Activated CD8-positive, alpha-beta memory T cell treated with anti-CD3 and anti-CD28 coated beads for 24 hours (primary cell): ENCODE measurements around the gene CAMK2A.

Experiments used
- DNase-seq: peaks from one replicate; pipeline ENCODE4 v3.0.0-alpha.2; 2020

The CAMK2A gene

DNA sequence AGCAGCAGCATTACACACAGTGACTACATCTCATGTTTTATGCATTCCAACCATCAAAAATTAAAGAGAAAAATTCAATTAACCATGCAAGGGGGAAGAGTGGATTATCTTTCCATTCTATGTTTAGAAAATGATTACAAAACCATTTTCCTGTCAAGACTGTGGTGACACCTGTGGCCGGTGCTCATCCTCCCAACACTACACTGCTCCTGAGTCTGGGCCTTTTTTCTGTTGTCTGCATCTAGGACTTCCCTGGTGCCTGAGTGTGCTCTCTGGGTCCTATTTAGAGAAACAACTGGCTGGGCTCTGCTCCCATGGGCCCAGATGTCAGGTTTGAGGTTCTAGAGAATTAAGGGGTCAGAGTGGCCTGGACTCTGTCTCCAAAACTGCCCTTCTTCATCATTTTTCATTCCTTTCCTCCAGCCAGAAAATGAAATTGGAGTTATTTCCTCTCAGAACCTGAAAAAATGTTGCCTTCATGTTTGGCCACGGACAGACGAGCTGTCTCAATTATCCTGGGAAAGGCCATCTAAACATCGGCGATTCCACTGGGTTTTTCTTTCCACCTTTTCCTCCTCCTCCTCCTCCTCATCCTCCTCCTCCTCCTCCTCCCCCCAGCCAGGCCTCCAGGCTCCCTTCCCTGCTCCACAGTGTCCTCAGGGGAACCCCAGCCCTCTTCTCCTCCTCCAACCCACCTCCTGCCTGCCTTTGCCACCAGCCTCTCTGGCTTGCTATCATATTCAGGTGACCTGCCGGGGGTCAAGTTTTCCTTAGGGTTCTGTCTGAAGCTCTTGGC, 24.5 kb upstream of the CAMK2A start:
- no peak for DNase-seq

DNA sequence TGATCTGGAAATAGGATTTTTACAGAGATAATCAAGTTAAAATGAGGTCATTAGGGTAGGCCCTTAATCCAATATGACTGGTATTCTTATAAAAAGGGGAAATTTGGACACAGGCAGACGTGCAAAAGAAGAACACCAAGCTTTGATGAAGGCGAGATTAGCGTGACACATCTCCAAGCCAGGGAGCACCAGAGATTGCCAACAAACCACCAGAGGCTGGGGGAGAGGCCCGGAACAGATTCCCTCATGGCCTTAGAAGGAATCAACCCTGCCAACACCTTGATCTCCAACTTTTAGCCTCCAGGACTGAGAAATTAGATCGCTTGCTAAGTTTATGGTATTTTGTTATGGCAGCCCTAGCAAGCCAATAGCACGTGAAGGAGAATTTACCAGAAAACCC, 23.9 kb upstream of the CAMK2A start:
- DNase-seq = no peak

DNA sequence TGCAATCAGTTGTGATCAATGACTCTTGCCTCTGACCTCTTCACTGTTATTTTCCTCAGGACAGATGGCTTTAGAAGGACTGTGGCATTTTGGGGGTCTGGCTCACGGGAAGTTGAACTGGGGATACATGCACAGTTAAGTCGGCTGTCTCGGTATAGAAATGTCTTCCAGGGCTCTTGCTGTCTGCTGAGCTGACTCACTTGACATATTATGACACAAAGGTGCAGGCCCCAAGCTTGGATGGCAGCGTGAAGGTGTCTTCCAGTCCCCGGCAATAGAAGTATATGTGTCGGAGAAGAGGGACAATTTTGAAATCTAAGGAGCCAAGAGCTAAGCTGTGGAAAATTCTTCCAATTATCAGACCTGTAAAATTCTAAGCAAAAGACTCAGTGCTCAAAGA, 22.9 kb upstream of the CAMK2A start:
- no peak for DNase-seq

DNA sequence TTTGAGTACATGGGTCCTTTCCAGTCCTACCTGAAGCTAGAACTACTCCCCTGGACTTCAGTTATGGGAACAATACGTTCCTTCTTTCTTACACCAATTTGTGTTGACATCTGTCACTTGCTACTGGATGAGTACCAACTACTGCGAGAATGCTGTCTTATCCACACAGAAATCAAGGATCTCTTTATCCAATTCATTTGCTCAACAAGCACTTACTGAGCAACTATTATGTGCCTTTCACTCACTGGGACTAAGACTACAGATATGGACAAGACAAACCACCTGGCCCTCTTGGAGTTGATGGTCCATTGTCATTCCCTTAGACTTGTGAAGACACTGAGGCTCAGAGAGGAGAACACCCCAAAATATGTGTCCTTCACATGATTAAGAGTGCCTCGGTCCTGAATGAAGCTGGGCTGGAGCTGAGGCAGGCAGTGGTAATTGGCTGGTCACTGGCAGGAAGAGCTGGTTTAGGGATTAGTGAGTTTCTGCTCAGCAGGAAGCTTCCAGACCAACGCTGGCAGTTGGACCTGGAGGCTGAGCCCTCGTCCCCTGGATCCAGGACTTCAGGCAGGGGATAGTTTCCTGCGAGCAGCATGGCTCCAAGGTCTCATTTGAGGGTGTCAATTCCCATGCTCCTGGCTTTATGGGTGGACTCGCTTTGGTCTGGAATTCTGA, 21.6 kb upstream of the CAMK2A start:
- DNase-seq = no peak

DNA sequence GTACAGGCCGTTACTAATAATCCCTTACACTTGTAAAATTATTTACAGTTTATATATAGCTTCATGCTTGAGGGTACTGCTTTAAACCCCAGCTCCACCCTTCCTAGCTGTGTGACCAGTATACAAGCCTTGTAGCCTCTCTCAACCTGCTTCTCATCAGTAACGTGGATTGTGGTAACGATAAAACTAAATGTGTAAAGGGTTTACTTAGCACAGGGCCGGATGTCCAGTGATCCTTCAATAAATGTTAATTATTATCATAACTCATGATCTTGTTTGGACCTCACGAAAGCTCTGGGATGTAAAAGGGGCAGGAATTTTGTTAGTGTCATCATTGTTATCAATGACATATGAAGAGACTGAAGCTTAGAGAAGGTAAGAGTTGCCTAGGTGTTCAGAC, 20.7 kb upstream of the CAMK2A start:
- no peak for DNase-seq

DNA sequence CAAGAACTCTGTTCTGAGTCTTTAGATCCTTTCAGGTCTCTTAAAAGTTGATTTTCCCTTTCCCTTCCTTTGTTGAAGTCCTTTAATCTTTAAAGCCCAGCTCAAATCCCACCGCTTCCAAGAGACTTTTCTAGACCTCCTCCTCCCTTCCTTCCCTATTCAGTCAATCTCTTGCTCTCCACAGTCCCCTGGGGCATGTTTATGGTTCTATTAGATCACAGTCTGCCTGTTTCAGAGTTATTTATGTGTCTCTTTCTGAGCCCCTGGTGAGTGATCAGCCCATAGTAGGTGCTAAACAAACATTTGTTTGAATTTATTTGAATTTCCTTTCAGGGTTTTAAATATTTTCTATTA, 20.3 kb upstream of the CAMK2A start:
- DNase-seq = no peak

DNA sequence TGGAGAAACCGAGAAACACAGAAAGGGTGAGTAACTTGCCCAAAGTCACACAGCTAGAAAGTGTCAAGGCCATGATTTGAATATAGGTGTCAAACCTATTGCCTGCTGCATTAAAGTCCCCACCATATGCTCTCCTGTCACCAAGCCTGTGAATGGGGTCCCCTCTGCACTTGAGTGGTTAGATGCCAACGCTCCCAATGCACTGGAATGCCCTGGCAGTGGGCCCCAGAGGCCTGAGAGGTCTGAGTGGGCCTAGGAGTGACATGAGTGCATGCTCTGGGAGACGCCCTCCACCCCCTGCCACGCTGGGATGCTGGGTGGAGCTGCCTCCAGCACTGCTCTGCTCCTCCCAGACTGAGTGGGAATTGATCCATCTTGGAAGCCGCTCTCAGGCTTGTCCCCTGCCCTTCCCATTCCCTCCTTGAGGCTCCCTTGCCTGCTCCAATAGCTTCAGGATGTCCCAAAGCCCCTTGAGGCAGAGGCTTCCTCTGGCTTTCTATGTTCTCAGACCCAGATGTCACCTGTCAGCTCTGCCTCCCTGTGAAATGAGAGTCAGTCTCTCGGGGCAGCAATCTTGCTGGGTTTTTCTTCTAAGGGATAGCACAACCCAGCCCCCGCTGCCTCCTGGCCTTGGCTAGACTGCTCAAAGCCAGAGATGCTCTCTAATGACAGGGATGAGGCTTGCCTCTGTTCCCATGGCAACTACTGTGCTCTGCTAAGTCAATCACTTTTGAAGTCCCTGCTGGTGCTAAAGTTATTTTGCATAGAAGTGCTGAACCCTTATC, 19.7 kb upstream of the CAMK2A start:
- no peak for DNase-seq

DNA sequence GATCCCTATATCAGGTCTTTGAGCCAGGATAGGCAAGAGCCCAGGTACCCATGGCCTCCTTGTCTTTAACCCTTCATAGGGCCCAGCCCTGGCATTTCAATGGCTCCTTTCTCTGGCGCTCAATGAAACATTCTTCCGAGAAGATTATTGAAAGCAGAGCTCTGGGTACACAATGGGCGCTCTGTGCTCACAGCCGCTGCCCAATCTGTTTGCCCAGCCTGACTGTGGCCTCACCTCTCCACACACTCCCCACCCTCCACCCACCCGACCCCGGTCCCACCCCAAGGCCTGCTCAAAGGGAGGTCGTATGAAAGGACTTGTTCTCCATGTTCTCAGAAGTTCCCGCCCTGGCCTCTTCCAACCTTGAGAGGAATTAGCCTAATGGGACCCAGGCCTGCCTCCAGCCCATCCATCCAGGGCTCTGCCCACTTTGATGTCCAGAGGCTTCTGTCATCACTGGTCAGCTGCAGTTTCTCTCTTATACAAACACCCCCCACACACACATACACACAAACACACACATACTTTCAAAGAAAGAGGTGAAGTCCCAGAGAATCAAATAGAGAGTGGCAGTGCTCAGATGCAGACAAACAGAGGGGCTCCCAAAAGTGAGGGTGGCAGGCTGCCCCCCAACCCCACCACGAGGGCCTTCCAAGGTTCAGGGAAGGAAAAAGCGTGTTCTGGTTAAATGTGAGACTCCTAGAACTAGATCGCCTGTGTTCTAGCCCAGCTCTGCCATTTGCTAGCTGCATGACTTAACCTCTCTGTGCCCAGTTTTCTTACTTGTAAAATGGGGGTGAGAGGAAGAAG, 18.2 kb upstream of the CAMK2A start:
- no peak for DNase-seq

DNA sequence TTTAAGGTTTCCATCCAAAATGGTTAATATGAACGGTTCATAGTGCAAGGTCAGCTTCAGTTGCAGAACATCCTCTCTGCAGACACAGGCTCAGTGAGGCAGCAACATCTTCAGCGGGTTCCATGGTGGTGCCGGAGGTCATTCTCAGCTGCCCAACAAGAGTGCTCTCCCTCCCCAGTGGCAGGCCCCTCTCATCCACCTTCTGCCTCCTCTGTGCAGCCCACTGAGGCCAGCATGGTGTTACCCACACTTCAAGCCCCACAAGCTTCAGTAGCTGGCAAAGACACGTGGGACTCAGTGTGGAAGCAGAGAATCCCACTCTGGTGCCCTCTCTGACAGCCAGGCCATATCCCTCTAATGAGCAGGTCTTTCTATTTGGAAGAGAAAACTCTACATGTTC, 17.2 kb upstream of the CAMK2A start:
- no peak for DNase-seq

DNA sequence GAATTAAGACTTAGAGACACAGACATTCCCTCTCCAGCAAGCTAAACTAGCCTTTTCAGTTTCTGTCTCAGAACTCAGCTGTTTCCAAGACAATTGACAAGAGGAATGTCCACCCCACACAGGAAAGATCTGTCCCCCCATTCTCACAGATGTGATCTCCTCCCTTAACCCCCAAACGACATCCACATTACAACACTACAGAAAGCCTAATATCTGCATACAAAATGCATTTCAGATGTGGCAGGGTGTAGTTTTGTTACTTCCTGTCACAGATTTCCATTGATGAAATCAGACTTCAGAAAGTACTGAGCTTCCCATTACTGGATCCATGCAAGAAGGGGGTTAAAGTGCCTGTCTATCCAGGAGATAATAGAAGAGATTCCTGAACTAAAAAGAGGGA, 16.0 kb upstream of the CAMK2A start:
- no peak for DNase-seq

DNA sequence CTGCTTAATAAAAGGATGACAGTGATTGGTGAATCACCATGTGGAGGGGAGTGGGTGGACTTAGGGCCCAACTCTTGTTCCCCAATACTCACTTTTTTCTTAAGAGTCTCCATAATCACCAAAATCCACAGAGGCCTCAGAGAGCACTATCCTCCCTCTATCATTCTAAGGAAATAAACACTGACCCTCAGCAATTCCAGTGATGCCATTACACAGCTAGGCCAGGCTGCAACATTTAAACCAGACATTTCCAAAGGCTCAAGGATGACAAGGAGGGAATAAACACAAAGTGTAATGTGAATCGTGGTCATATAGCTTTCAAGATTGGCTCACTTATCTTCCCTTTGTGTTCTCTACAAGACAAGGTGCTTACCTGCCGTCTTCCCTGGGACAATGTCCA, 15.5 kb upstream of the CAMK2A start:
- no peak for DNase-seq

DNA sequence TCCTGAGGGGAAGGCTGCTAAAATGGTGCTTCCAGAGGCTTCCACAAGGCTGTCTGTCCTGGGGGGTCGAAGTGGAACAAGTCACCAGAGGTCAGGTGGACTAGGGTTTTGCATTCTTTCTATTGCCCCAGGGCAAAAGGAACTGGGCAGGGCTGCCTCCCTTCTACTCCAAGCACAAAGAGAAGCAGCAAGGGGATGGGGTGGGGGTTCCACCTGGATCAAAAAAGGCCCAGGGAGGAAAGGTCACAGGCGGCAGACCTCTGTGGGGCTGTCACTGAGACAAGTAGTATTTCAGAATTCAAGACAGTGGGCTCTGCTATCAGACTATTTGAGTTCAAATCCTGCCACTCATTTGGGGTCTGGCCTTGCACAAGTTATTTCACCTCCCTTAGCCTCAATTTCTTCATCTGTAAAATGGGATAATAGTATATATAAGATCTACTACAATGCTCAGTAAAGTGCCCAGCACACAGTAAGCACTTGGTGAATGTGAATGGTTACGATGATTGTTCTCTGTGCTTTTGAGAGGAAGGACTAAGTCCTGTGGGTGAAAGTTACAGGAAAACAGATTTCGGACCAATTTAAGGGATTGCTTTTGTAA, 15.0 kb upstream of the CAMK2A start:
- no peak for DNase-seq

DNA sequence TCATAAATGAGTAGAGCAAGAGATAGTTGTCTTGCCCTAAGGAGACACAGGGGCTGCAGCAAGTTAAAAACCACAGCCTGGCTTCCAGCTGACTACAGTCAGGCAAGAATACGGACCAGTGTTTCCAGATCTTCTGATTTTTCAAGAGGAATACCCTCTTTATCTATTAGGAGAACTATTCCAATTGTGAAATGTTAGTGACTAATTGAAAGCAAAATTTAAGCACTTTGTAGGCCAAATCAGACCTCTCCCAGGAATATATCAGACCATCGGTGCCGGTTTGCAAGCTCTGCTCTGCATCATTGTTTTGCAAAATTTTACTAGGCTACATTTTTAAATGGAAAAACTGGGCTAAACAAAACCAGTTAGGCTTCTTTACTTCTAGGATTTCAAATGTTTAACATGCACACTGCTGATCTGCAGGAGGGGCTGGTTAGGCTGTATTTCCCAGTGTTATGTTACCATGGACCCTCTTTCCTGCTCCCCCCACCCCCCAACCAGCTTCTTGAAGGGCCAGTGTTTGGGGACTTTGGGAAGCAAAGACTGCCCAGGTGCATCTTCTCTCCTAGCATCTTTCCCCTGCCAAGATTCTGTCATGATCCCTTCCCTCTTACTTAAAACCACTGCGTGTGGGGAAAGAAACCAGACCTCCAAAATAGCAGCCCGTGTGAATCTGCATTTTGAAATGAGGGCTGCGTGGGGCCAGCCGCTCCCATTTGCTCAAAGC, 14.2 kb upstream of the CAMK2A start:
- DNase-seq = no peak

DNA sequence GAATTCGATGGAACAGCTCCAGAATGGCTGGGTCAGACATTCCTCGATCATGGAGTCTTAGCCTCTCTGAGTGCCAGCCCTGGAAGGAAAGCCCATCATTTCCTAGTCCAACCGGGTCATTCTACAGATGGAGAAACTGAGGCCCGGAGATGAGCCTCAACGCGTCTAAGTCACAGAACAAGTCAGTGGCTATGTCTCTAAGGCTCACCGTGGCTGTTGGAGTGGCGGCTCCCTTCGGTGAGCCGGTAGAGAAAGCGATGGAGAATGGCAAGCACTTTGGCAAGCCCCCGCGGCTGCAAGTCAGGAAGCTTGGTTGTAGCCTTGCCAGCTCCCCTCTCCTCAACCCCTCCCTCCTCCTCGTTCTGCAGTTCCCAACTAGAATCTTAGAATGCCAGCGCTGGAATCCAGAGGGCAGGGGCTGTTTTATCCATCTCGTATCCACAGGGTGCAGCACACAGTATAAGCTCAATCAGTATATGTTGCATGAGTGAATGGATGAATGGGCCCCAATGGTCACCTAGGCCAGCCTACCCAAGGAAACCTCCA, 13.6 kb upstream of the CAMK2A start:
- no peak for DNase-seq

DNA sequence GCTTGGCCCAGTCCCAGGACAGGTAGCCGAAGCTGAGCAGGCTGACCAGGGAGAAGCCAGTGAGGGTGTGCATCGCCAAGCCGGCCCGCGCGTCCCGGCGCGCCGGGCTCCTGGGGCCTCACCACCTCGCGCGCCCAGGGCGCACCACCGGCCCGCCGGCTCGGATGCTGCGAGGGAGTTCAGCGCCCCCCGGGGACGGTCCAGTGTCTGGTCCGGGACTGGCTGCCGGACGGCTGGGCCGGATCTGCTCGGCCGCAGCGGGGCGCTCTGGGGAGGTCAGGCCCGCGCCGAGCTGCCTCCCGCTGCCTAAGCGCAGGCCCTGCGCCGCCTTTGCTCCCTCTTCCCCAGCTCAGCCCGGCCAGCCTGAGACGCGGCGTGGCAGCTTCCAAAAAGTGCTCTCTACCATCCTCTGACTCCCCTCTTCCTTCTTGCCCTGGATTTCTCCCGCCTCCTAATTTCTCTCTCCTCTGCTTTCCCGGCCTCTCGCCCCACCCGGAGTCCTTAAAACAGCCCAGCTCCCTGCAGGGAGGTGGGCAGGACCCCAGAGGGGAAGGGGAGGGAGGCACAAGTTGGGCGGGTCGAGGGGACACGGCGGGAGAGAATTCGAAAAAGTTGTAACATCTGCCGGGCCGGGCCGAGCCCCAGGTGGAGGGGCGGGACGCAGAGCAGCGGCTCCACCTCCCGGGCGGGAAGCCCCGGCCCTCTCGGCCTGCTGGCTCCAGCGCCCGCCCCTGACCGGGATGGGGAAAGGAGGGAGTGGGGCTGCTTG, 12.9 kb upstream of the CAMK2A start, which contains the start of gene ARSI:
Gene ARSI (minus strand): TSS at position 605 of the 769 bp plus-strand sequence. CDS start 532 bp downstream, at position 73.
- DNase-seq = no peak

DNA sequence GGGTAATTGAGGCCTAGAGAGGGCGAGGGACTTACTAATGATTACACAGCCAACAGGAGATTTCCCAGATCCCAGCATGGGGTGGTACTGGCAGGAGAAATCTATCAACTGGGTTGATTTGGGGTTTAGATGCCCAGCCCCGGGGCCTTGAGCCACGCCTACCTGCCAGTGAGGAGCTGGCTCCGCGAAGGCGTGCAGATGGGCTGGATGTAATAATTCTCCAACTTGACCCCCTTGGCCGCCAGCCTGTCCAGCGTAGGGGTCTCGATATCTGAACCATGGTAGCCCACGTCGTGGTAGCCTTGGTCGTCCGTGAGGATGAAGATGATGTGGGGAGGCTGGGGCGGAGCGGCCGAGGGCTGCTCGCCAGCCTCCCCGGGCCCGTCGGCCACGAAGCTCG, 12.3 kb upstream of the CAMK2A start:
- DNase-seq = no peak

DNA sequence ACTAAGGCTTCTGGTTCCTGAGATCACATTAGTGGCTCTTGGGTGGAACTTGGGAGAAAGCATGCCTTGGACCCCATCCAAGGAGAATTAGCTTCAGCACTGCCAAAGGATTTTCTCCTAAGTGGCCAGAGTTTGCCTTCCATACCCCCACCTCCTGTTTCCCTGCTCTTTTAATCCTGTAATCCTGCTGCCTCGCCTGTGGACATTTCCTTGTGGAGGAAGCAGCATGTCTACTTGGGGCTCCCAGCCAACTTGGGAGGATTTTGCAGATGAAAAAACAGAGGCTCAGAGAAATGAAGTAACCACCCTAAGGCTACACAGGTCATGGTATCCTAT, 11.6 kb upstream of the CAMK2A start:
- DNase-seq = no peak

DNA sequence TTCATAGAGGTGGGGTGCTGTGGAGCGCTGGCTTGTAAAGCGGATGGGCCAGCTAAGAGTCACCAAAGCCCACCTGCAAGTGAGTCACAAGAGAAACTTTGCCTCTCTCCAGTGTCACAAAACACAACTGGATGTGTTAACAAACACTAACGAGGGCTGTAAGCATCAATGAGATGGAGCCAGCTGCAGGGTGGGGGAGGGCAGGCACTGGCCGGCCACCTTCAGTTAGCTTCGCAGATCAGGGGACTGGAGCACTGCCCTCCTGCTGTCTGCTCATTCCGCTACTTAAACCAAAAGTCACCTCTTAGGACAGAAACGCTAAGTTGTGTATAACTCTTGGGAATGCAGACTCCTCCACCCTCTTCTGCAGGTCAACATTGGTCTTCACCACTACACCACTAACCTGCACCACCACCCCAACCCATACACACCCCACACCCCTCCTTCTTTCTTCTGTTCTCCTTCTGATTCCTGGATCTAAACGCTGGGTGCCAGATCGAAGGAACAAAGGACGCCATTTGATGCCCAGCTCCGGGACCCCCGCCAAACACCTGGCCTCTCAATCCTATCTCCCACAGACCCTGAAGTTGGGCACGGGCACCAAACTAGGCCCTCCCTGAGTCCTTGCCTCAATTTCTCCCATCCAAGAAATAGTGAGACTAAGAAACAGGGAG, 11.1 kb upstream of the CAMK2A start:
- no peak for DNase-seq

DNA sequence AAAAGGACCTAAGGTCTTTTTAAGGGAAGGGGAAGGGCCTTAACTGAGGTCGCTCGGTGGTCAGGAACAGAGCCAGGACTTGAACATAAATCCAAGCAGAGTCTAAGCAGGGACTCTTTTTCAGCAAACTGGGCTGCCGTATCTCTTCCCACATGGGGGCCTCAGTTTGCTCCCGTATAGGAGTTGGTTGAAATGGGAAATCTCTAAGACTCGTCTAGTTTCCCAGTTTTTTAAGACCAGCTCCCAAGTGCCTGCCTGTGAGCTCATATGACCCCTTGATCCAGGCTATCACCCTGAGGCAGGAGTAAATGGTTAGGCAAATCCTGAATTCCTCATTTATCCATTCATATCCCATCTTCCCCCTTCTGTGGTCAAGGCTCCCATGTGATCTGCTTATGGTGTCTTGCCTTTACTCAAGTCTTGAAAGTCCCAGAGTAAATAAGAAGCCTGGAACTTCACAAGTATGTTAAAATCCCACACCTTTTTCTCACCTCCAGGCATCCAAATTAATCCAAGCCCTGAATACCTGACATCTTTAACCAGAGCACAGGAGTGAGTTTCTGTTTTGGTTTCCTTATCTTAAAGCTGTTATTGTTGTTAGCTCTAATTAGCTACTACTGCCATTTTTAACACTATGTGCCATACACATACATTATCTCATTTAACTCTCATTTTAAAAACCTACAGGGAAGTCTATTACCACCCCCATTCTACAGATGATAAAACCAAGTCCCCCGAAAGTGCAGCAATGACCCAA, 10.2 kb upstream of the CAMK2A start:
- DNase-seq = no peak
